HG02759 (cell line): ENCODE data around the gene CNOT2.
"Not testable (repeated sequence)": the region's sequence is repeated elsewhere in the genome, so short reads cannot be mapped to it uniquely, and the experiment has no call there.

Experiments
- ATAC-seq: cut with Tn5 transposase; IDR thresholded peaks from one replicate; pipeline ENCODE4 v1.9.1; 2021; ENCODE audit warnings: mild to moderate bottlenecking, moderate library complexity; ENCODE audit not compliant: unreplicated experiment

Gene CNOT2

DNA sequence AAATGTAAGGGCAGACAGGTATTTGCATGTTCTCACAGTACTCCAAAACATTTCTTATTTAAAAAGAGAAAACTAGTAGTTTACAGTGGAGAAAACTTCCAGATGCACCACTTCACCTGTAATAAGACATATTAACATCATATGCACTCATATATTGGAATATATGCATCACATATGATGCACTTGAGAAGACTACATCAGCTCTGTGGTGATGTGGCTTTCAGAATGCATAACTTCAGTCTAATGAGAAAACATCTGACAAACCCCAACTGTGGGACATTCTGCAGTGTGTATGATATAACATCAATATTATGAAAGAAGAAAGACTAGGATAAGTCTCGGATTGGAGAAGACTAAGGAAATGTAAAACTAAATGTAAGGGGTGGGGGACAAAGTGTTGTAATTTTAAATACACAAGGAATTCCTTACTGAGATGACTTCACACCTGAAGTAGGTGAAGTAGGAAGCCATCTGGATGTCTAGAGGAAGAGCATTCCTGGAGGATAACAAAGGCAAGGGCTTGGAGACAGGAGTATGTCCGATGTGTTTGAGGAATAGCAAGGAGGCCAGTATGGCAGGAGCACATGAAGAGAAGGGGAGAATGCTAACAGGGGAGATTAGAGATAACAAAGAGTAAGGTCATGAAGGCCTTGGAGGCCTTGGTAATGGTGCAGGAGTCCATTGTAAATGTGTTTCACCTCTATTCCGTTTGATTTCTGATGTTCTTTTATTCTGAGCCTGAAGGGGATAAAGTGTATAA, 49.0 kb downstream of the CNOT2 start:
- ATAC-seq: no peak

DNA sequence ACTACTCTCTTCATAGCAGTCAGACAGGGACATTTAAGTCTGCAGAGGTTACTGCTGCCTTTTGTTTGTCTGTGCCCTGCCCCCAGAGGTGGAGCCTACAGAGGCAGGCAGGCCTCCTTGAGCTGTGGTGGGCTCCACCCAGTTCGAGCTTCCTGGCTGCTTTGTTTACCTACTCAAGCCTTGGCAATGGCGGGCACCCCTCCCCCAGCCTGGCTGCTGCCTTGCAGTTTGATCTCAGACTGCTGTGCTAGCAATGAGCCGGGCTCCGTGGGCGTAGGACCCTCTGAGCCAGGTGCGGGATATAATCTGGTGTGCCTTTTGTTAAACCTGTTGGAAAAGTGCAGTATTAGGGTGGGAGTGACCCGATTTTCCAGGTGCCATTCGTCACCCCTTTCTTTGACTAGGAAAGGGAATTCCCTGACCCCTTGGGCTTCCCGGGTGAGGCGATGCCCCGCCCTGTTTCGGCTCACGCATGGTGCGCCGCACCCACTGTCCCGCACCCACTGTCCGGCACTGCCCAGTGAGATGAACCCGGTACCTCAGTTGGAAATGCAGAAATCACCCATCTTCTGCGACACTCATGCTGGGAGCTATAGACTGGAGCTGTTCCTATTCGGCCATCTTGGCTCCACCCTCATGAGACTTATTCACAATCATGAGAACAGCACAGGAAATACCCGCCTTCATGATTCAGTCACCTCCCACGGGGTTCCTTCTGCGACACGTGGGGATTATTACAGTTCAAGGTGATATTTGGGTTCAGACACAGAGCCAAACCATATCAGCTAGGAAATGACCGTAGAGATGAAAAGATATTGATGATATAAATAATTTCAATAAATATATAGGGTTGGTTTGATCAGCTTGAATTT, 61.7 kb downstream of the CNOT2 start:
- not testable (repeated sequence) for ATAC-seq

DNA sequence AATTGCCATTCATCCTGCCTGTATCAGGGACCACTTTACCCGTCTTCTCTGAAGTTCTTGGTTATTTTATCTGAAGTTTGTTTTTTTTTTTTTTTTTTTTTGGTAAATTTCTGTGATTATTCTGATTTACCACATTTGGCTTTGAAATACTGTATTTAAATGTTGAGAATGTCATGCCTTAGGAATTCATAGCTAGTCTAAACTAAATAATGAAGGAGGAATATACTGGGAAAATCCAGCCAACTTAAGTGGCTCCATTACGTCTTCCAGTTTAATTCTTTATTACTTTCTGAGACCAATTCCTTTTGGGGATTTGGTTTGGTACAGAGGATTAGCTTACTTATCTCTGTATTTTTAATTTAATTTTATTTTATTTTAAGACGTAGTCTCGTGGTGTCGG, 62.6 kb downstream of the CNOT2 start:
- no peak for ATAC-seq

DNA sequence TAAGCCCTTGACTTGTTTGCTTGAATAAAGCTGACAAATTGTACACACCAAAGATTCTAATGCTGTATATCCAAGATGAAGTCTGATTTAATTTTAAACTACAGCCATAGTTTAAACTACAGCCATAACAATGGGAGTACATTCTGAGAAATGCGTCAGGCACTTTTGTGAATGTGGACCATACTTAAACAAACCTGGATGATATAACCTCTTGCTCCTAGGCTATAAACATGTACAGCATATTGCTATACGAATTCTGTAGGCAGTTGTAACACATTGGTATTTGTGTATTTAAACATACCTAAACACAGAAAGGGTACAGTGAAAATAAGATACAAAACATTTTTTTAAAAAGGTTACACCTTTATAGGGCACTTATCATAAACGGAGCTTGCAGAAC, 63.4 kb downstream of the CNOT2 start:
- no peak for ATAC-seq

DNA sequence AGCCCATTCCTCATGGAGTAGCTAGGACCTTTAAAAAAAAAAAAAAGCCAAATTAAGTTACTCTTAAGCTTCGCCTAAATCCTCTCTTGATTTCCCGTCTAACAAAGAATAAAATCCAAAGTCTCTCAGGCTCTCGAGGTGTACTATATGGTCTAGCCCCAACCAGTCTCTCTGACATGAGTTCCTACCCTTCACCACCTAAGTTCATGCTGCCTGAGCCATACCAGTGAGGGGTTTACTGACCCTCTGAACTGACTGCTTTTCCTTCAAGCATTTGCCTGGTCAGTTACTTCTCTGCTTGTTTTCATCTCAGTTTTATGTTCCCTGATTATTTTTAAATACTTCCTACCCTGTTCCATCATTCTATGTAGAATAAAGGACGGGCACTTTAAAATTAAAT, 64.6 kb downstream of the CNOT2 start:
- no peak for ATAC-seq

DNA sequence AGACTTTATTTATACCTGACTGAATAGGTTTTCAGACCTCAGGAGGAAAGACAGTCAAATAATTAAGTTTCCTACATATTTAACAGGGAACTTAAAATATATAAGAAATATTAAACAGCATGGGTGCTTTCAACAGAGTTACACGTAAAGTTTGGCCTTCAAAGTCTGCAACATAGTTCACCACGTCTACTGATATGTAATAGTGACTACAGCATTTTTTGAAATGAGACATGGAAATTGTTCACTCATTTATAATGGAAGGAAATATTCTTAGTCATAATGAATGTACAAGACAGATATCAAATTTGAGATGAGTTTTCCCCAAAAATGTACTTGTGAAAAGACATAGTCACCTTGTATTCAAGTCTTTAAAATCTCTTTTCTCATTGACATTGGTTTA, 66.1 kb downstream of the CNOT2 start:
- no peak for ATAC-seq

DNA sequence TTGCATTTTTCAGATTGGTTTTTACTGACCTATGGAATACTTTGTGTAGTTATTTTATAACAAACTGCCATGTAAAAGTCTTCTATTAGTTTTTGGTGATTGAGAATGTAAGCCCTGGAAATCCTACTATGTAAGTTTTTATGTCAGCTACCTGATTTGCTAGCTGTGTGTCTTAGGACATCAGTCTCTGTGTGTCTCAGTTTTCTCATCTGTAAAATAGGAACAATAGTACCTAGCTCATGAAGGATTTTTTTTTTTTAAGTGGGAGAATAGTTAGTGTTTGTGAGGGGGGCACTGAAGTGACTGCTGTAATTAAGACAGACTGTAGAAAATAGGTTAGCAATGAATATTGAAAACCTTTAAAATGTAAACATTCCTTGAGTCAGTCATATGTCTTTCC, 70.9 kb downstream of the CNOT2 start:
- ATAC-seq: no peak

DNA sequence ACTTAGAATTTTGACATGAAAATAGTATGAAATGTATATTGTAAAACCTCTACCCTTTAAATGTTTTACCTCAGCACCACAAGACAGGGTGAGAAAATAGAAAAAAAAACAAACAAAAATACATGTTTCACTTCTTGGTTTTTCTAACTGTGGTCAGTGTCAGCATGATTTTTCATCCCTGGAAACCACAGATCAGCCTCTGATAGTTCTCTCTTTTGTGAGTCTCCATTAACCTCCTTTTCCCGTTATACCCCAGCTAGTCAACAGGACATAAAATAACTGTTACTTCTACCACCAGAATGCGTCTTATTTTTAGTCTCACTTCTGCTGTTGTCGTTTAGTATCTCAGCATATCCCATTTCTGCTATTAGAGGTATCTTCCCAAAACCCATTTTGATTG, 74.5 kb downstream of the CNOT2 start:
- ATAC-seq: peak; percentile 92

DNA sequence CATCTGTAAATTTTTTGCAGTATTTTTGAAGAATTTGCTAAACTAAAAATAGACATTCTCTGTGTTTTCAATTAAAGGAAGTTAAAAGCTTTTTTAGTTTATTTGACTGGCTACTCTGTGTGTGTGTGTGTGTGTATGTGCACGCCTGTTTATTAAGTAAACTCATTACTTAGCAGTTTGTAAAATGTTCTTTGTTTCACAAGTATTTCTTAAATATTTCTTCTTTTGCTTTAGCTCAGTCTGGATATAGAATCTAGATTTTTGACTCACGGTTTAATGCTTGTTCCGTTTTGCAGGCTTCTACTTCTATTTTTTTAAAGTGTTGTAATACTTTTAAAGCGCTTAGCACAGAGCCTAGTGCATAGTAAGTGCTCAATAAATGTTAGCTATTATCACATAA, 76.4 kb downstream of the CNOT2 start:
- no peak for ATAC-seq

DNA sequence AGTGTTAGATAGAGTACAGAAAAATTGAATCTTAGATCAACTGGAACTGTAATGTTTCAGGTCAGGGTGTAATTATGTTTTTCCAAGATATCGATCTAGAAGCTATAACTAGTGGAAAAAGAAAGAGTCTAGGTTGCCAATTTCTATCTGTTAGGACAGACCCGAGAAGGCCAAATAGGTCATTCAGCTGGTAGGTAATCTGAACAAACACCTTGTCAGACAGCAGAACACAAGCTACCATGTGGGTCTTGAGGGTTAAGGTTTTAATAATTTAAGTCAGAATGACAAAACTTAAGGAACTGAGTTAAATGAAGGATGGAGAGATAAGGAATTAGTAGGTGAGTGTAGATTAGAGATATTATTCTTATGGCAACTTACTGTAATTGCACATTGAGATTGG, 78.0 kb downstream of the CNOT2 start:
- ATAC-seq: no peak

DNA sequence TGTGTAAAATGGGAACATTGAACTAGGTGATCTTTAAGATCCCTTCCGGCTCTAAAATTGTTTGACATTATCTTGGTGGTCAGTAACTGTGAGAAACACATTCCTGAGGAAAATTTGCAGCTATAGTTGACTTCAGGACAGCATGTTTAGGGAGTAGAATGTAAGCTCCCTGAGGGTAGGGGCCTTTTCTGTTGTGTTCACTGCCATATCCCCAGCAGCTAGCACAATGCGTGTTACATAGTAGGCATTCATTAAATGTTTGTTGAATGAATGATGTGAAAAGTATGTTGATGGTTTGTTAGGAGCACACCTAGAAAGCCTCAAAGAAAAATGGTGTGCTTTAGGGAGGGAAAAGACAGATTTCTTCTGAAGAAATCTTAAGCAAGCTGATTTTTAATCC, 84.3 kb downstream of the CNOT2 start:
- no peak for ATAC-seq

DNA sequence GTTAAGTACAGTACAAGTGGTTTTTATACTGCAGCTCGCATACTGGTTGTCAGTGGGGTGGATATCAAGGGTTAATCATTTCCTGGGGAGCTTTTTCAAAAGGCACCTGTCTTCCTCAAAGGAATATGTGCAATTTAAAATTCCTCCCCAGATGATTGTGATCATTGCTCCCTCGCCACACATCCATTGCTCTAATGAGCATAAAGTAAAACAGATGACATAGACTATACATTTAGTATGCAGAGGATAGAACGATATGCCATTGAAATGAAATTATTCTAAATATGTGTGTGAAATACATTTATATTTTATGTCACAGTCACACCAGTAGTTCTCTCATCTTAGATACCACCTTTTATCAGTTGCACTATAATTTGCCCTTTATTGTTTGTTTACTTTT, 86.5 kb downstream of the CNOT2 start:
- ATAC-seq: no peak

DNA sequence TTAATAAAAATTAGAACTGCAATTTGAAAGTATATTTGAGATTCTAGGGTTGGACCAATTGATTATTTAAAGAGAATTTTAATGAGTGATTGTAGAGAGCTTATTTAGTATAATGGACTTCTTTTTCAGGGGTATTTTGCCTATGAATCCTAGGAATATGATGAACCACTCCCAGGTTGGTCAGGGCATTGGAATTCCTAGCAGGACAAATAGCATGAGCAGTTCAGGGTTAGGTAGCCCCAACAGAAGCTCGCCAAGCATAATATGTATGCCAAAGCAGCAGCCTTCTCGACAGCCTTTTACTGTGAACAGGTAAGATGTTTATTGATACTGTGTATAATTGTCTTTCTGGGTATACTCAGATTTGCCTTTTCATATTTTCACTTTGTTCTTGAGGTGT, 86.9 kb downstream of the CNOT2 start:
- no peak for ATAC-seq

DNA sequence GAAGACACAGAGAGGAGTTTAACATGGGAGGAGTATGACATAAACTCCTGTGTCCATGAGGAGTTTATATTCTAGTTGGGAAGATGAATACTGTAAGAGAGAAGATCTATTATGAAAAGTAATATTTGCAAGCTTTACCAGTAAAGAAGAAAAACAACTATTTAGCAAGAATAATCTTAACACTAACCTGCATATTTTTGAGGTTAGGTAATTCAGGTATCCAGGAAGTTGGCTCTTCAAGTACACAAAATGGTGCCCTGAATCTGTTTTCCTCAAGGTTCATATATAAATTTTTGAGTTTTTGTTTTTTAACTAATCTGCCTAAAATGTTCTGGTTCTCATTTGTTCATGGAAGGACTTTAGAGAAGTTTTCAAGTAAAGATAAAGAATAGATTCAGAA, 89.0 kb downstream of the CNOT2 start:
- no peak for ATAC-seq

DNA sequence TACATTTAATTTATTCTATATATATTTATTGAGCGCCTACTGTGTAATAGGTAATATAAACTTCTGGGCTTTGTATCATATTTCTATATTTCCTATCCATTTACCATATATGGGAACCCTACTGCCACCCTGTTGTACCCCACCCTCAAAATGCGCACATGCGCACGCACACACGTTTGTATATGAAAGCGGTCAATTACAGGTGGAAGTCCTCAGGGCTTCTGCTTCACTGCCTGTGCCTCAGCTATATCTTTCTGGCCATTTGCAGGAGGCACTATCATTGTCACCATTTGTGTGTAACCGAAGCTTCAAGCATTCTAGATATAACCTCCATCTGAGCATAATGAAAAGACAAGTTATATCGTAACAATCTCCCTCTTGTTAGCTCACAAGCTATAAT, 91.5 kb downstream of the CNOT2 start:
- ATAC-seq: no peak

DNA sequence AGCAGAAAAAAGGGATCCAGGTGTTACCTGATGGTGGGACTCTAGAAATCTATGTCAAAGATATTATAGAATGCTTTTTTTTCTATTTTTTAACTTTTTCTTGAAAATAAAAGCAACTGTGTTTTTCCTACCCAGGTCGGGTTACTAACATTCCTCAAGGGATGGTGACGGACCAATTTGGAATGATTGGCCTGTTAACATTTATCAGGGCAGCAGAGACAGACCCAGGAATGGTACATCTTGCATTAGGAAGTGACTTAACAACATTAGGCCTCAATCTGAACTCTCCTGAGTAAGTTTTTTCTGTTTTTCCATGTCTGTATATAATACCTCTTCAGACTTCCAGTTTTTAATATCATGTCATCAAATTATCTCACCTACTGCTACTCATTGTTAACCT, 95.3 kb downstream of the CNOT2 start:
- no peak for ATAC-seq

DNA sequence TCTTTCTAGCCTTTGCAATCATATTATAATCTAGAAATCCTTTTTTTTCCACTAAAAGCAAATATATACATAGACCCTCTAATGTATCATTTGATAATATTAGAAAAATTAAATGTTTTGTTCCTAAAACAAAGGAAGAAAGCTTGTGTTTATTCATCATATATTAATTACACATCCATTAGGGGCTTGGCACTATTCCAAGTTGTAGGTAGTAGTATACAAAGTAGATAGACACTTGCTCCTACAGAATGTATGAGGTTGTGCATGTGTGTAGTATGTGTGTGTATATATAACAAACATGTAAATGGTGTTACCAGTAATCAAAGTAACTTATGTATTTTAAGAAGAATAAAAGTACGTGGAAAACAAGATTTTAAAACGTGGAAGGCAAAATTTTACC, 107.8 kb downstream of the CNOT2 start:
- no peak for ATAC-seq

DNA sequence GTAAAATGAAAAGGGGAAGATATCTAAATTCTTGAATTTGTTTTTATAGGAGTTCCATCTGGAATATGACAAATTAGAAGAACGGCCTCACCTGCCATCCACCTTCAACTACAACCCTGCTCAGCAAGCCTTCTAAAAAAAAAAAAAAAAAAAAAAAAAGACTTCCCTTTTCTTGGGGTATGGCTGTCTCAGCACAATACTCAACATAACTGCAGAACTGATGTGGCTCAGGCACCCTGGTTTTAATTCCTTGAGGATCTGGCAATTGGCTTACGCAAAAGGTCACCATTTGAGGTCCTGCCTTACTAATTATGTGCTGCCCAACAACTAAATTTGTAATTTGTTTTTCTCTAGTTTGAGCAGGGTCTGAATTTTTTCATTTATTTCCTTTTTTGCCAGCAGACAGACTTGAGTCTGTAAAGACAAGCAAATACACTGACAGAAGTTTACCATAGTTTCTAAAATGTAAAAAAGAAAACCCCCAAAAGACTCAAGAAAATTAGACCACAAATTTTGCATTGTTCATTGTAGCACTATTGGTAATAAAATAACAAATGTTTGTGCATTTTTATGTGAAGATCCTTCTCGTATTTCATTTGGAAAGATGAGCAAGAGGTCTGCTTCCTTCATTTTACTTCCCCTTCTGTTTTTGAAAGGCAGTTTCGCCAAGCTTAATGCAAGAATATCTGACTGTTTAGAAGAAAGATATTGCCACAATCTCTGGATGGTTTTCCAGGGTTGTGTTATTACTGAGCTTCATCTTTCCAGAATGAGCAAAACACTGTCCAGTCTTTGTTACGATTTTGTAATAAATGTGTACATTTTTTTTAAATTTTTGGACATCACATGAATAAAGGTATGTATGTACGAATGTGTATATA, 110.8 kb downstream of the CNOT2 start:
- ATAC-seq: no peak

DNA sequence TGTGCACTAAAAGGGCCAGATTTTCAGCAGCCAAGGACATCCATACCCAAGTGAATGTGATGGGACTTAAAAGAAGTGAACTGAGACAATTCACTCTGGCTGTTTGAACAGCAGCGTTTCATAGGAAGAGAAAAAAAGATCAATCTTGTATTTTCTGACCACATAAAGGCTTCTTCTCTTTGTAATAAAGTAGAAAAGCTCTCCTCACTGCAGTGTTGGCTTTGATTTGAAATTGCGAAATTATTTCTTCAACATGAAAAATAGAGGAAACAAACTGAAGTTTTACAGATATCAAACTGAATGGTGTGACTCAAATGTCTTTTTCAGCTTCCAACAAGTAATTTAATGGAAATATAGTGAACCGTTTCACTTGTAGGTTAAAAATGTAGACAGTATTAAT, 111.6 kb downstream of the CNOT2 start:
- ATAC-seq: no peak

DNA sequence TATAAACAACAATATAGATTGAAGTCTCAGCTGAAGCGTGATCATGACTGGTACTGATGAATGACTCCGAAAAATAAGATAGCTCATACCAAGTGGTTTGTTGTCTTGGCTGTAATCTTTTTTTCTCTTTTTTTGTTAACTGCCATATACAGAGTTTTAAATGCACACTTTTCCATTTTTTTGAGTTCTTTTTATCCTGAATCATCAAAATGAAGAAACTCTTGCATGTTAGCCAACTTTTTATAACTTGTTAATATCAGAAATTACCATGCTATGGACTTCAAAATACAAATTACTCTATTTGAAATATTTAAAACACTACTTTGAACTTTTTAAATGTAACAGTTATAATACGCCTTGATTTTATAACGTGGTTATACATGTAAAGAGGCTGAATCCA, 112.7 kb downstream of the CNOT2 start:
- no peak for ATAC-seq

DNA sequence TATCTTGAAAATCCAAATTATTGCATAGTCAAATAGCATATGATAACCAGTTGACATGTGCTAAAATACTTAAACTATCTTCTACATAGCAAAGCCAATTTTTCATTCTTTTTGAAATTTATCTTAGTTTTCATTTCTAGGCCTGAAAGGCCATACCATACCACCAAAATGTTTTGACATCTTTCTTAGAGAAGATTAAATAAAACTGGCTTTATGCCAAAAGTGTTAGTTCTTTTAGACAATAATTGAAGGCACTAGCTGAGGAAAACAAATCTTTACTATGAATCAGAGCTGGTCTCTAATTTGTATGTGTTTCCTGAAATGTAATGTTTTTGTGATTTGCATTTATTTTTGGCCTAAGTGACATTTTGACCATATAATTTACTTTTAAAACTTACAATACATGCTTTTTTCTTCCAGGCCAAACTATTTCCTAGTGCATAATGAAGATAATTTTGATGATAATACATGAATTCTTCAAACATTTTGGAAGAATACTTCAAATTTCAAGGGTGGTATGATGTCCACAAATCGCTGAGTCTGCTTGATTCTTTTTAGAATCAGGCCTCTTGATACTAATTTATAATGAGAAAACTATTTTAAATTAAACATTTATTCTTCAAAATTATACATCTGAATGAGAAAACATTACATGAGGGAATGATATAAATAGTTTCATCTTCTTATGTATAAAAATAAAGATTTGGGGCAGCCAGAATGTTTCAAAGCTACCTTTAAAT, 116.4 kb downstream of the CNOT2 start:
- ATAC-seq: no peak
